Measurements from ENCODE around the gene DAB2IP. TPM values are rescaled to one million over a fixed set of nuclear protein-coding genes. Genes with fewer than 3 reads are reported as not detected.

The DAB2IP gene
- total RNA-seq, 6 donors from 2014 or later: 61.8 to 98.0 (median 77.2) TPM

- DNase-seq (no peak), ATAC-seq (ENCODE audit: low FRiP score in 2 of 2) (no peak)
- Histone ChIP-seq H3K36me3 (peaks cover 0 to 6% (median 0%) of the 10 kb centered on the region in 4 donors), H3K9me3 (no peaks in the 10 kb centered on the region), H3K27ac (no peak overlapping the region), H3K4me1 (no peaks in the 10 kb centered on the region), H3K4me3 (no peak overlapping the region), H3K27me3 (no peaks in the 10 kb centered on the region)
- 56% methylated on average over 4 to 6 of the region's 6 CpGs for WGBS, 2 donors
- TF ChIP-seq CTCF (IDR thresholded peaks at IDR 0.05) (no peak), POLR2A (IDR thresholded peaks at IDR 0.05) (no peak)
These were observed 23.5 kb downstream of the DAB2IP start for GRCh38 chr9:121674952-121675351.

DNA sequence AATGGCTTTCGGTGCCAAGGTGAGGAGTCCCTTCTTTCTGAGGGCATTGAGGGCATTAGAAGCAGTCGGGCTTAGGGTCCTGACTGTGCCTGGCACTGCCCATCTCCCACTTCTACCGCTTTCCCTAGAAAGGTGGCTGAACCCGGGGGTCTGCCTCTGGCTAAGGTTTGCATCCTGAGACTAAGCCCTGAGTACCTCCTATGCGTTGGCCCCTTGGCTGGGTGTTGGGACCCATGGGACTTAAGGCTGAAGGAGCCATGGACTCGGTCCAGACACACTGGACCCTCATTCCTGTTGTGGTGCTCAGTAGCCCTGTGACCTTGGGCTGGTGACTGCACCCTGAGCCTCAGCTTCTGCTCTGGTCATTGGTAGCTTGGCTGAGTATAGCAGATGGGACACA is 23.9 kb downstream of the DAB2IP start:
- Histone ChIP-seq H3K27me3 (no peaks in the 10 kb centered on the region), H3K27ac (no peak overlapping the region), H3K4me3 (no peak overlapping the region), H3K9me3 (no peaks in the 10 kb centered on the region), H3K4me1 (no peaks in the 10 kb centered on the region), H3K36me3 (peaks cover 0 to 6% (median 0%) of the 10 kb centered on the region in 4 donors)
- WGBS, 2 donors: 86 to 96% methylated on average over 6 of the region's 6 CpGs
- DNase-seq (no peak), ATAC-seq (ENCODE audit: low FRiP score in 2 of 2) (peak in 1 of 2 donors; percentile 4)
- TF ChIP-seq POLR2AphosphoS5 (IDR thresholded peaks at IDR 0.05) (no peak), CTCF (IDR thresholded peaks at IDR 0.05) (no peak), POLR2A (IDR thresholded peaks at IDR 0.05) (no peak), EP300 (IDR thresholded peaks at IDR 0.05) (no peak)

- Histone ChIP-seq H3K27me3 (no peaks in the 10 kb centered on the region), H3K9me3 (no peaks in the 10 kb centered on the region), H3K4me3 (no peak overlapping the region), H3K4me1 (no peaks in the 10 kb centered on the region), H3K36me3 (peaks cover 0 to 6% (median under 1%) of the 10 kb centered on the region in 4 donors), H3K27ac (no peak overlapping the region)
- DNase-seq (no peak), ATAC-seq (ENCODE audit: low FRiP score in 2 of 2) (peak in 1 of 2 donors; percentile 6)
- 91 to 95% methylated on average over 15 to 16 of the region's 16 CpGs for WGBS, 2 donors
- TF ChIP-seq POLR2AphosphoS5 (IDR thresholded peaks at IDR 0.05) (peak in 1 of 2 donors; percentile 8), CTCF (IDR thresholded peaks at IDR 0.05) (no peak), POLR2A (IDR thresholded peaks at IDR 0.05) (no peak), EP300 (IDR thresholded peaks at IDR 0.05) (no peak)
These were observed 24.8 kb downstream of the DAB2IP start for GRCh38 chr9:121675969-121676822.

DNA sequence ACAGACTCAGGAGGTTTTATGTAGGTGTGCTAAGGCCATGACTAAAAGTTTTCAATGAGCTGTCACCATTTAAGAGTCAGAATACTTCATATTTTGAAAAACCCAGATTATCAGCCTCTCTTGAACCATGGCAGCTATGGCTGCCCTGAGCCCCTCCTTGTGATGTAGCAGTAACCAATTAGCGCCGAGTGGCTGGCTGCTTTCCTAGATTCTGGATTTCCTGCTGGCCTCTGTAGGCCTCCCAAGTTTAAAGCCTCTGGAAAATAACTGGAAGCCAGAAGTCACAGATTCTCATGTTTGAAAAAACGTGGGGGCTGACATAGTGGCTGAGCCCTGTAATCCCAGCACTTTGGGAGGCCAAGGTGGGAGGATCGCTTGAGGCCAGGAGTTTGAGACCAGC is 25.5 kb downstream of the DAB2IP start:
- no peaks in the 10 kb centered on the region for H3K4me1 ChIP-seq
- no peak overlapping the region for H3K27ac ChIP-seq
- ATAC-seq (ENCODE audit: low FRiP score in 2 of 2): no peak
- H3K27me3 ChIP-seq: no peaks in the 10 kb centered on the region
- no peak overlapping the region for H3K4me3 ChIP-seq
- TF ChIP-seq POLR2A (IDR thresholded peaks at IDR 0.05) (no peak), CTCF (IDR thresholded peaks at IDR 0.05) (no peak), EP300 (IDR thresholded peaks at IDR 0.05) (no peak), POLR2AphosphoS5 (IDR thresholded peaks at IDR 0.05) (no peak)
- DNase-seq: no peak
- H3K36me3 ChIP-seq: peaks cover 0 to 10% (median 3%) of the 10 kb centered on the region in 4 donors
- 78 to 87% methylated on average over 4 of the region's 4 CpGs for WGBS, 2 donors
- no peaks in the 10 kb centered on the region for H3K9me3 ChIP-seq

All from upper lobe of left lung (tissue), 6 donors.